Testis (tissue), 3 donors: Measurements from ENCODE around the gene ANO4. TPM values are rescaled to one million over a fixed set of nuclear protein-coding genes. Genes with fewer than 3 reads are reported as not detected.

ENCODE experiments used
- DNase-seq: peaks from one replicate; pipeline ENCODE4 v3.0.0-alpha.2; 2019
- H3K27ac ChIP-seq, 2 donors: fragments of 200-600 bp; sonication (generic); one replicate each; pipeline ENCODE4 v1.5.1; 2019
- H3K27me3 ChIP-seq: fragments of 200-600 bp; sonication (generic); one replicate; pipeline ENCODE4 v1.5.1; 2019
- H3K36me3 ChIP-seq: fragments of 200-600 bp; sonication (generic); one replicate; pipeline ENCODE4 v1.5.1; 2017; ENCODE audit warnings: low read depth; ENCODE audit errors: missing control alignments
- H3K4me1 ChIP-seq: fragments of 200-600 bp; sonication (generic); one replicate; pipeline ENCODE4 v1.5.1; 2019
- H3K4me3 ChIP-seq, 2 donors: fragments of 200-600 bp; sonication (generic); one replicate each; pipeline ENCODE4 v1.5.1; 2017 to 2019
- H3K9me3 ChIP-seq: fragments of 200-600 bp; sonication (generic); one replicate; pipeline ENCODE4 v1.5.1; 2017
- POLR2A ChIP-seq: fragments of 450-650 bp; IDR thresholded peaks from one replicate; pipeline ENCODE4 v1.6.1; 2017; ENCODE audit warnings: antibody characterized with exemption, mild to moderate bottlenecking, moderate library complexity
- WGBS, 2 donors: methylation state at CpG; one replicate each; pipeline ENCODE4 v1.1.5; 2018; 5-methylcytosine and 5-hydroxymethylcytosine counted together
- intact Hi-C: fragments of 100-400 bp; cut with DNase I; formaldehyde crosslinking; loops from one replicate; pipeline ENCODE4 v1.15.1; 2023; ENCODE audit warnings: low total_unique reads
- polyA plus RNA-seq: library from polyadenylated mRNA; stranded (reverse); fragments of 350-450 nt; fragmentation: Illumina TruSeq; extraction: RNeasy Lipid Tissue Mini Kit (QIAGEN cat#74804); gene quantifications from one replicate; pipeline ENCODE4 v1.2.3, GENCODE V29; 2014; ENCODE audit warnings: low read depth, low replicate concordance; ENCODE audit not compliant: insufficient read depth
- total RNA-seq, 2 donors: library from RNA; depleted of rRNA; stranded (reverse); fragments of >200 nt; gene quantifications; one replicate each; pipeline ENCODE4 v1.2.3, GENCODE V29; 2016
- TF ChIP-seq, protein P1 (sequence below), 3 experiments: fragments of 450-650 bp in 2 of 3; fragments of 200-600 bp in 1 of 3; sonication (generic) in 1 of 3; IDR thresholded peaks; one replicate each; pipeline ENCODE4 v1.5.1; 2016 to 2019; ENCODE audit warnings: antibody characterized with exemption in 3 of 3, mild to moderate bottlenecking in 2 of 3, moderate library complexity in 1 of 3

The ANO4 gene
- total and polyA plus RNA-seq, 3 donors from 2014 or later: 2.4 to 13.0 (median 9.5) TPM

DNA sequence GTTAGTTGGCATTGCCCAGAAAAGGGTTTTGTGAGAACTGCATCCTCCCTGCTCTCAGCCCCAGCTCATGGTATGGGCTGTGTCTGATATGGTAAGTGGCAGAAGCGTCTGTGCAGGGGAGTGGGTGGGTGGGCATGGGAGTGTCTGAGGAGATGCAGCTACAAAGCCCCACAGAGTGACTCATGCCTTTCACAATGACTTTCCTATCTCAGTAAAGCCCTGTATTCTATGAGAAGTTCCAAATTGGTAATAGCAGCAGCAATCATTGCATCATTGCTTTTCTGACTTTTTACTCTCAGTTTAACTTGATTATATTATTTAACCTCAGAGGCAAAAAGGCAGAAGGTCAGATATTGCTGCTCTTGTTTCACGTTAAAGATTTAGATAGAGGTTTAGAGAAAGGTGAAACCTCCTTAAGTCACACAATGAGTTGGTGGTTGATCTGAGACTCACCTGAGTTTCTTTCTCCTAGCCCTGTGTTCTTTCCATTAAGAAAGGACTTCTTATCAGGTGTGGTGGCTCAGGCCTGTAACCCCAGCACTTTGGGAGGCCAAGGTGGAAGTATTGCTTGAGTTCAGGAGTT lies 243.8 kb downstream of the ANO4 start:
- TF ChIP-seq, protein P1, sequence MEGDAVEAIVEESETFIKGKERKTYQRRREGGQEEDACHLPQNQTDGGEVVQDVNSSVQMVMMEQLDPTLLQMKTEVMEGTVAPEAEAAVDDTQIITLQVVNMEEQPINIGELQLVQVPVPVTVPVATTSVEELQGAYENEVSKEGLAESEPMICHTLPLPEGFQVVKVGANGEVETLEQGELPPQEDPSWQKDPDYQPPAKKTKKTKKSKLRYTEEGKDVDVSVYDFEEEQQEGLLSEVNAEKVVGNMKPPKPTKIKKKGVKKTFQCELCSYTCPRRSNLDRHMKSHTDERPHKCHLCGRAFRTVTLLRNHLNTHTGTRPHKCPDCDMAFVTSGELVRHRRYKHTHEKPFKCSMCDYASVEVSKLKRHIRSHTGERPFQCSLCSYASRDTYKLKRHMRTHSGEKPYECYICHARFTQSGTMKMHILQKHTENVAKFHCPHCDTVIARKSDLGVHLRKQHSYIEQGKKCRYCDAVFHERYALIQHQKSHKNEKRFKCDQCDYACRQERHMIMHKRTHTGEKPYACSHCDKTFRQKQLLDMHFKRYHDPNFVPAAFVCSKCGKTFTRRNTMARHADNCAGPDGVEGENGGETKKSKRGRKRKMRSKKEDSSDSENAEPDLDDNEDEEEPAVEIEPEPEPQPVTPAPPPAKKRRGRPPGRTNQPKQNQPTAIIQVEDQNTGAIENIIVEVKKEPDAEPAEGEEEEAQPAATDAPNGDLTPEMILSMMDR (IDR thresholded peaks at IDR 0.05): no peak
- TF ChIP-seq POLR2A: no peak
- Histone ChIP-seq H3K9me3 (no peaks in the 10 kb centered on the region), H3K36me3 (no peaks in the 10 kb centered on the region), H3K27ac (no peak overlapping the region), H3K27me3 (no peaks in the 10 kb centered on the region), H3K4me3 (no peak overlapping the region), H3K4me1 (no peaks in the 10 kb centered on the region)
- no peak for DNase-seq
- intact Hi-C loops: no loop called here
- 56 to 66% methylated on average over 2 of the region's 2 CpGs for WGBS, 2 donors

DNA sequence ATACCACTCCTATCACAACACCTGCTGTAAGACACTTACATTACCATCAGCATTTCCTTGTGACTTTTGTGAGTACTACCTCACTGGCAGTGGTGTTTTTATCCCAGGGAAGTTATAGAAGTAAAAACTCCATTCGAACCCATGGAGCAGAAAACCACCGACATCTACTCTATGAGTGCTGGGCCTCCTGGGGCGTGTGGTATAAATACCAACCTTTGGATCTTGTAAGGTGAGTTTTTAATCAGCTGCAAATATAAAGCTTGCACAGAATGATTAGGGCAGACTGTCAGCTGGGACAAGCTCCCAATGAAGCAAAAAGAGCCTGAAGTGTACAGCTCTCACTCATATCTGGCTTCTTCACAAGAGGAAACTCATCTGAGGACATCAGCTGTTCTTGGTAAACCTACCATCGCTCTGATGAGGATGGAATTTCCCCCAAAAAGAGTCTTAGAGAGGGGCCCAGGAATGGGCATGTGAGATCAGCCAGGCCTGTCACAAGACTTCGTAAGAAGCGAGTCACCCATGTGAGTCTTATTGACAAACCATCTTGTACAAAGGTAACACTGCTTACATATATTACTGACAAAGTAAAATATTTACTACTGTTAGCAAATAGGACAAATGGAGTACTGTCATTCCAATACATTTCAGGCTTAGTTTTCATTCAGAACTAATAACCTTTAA lies 245.4 kb downstream of the ANO4 start:
- Histone ChIP-seq H3K9me3 (no peaks in the 10 kb centered on the region), H3K27me3 (no peaks in the 10 kb centered on the region), H3K4me1 (peaks cover 3% of the 10 kb centered on the region), H3K36me3 (no peaks in the 10 kb centered on the region), H3K27ac (no peak overlapping the region), H3K4me3 (no peak overlapping the region)
- TF ChIP-seq POLR2A: no peak
- TF ChIP-seq, protein P1 (IDR thresholded peaks at IDR 0.05): no peak
- 90 to 96% methylated on average over 6 of the region's 6 CpGs for WGBS, 2 donors
- no peak for DNase-seq
- intact Hi-C loops: no loop called here

DNA sequence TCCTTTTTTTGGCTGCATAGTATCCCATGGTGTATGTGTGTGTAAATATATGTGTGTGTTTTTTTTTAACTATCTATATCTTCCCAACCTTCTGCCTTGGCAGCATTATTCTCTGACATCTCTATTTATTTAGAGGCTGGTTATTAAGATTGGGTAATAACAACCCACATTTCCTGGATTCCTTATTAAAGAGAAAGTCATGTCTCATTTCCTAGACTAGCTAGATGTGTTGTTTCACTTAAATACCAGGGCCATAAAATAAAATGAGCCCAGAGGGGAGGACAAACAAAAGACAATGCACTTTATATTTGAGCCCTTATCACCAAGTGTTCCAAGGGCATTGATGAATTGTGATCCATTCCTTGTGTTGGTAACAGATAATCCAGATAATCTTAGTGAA lies 246.4 kb downstream of the ANO4 start:
- H3K9me3 ChIP-seq: no peaks in the 10 kb centered on the region
- H3K4me3 ChIP-seq: no peak overlapping the region
- H3K4me1 ChIP-seq: peaks cover 11% of the 10 kb centered on the region
- no peaks in the 10 kb centered on the region for H3K36me3 ChIP-seq
- no peak overlapping the region for H3K27ac ChIP-seq
- H3K27me3 ChIP-seq: no peaks in the 10 kb centered on the region
- intact Hi-C loops: no loop called here
- no peak for DNase-seq
- TF ChIP-seq POLR2A: no peak
- TF ChIP-seq, protein P1 (IDR thresholded peaks at IDR 0.05): no peak

DNA sequence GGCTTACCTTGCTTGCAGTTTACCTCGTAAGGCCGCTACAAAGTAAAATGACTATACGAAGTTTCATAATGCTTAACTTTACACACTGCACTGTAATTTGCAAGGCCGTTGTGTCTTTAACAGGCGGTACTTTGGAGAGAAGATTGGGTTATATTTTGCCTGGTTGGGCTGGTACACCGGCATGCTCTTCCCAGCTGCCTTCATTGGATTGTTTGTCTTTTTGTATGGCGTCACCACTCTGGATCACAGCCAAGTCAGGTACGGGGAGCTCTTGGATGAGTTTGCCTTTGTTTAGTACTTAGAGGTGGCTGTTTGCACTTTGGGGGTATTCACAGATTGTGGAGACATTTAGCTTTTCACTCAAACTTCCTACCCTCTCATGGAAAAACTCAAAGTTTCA lies 247.6 kb downstream of the ANO4 start:
- WGBS, 2 donors: 92 to 95% methylated on average over 8 of the region's 8 CpGs
- no peak for TF ChIP-seq POLR2A
- TF ChIP-seq, protein P1 (IDR thresholded peaks at IDR 0.05): no peak
- no peaks in the 10 kb centered on the region for H3K9me3 ChIP-seq
- H3K27me3 ChIP-seq: no peaks in the 10 kb centered on the region
- DNase-seq: no peak
- H3K4me1 ChIP-seq: peaks cover 14% of the 10 kb centered on the region
- no peaks in the 10 kb centered on the region for H3K36me3 ChIP-seq
- intact Hi-C loops: no loop called here
- H3K27ac ChIP-seq: no peak overlapping the region
- H3K4me3 ChIP-seq: no peak overlapping the region

DNA sequence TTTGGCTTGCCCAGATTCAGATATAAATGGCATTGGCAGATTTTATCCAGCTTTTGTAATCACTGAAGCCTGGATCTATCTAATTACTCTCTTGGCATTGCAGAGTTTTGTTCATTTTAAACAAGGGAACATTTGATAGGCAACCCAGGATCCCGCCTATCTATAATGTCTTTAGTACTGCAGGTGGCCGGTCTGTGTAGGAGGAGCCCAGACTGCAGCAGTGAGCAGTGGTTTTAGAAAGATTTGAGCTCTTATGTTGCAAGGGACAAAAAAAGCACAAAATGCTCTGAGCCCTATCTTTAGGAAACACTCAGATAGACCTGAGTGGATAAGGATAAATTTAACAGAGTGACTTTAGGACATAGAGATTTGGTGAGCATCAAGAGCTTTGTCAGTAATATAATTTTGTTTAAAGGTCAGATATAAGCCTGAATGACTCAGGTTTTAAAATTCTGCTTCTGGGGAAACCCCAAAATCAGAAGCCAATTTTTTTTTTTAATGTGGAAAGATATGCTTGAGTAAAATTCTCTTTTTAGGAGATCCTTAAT lies 250.0 kb downstream of the ANO4 start:
- H3K36me3 ChIP-seq: no peaks in the 10 kb centered on the region
- no peak overlapping the region for H3K27ac ChIP-seq
- intact Hi-C loops: no loop called here
- peak; percentile 22 for DNase-seq
- WGBS, 2 donors: 38 to 53% methylated on average over 2 of the region's 2 CpGs
- peaks cover 14% of the 10 kb centered on the region for H3K4me1 ChIP-seq
- no peaks in the 10 kb centered on the region for H3K9me3 ChIP-seq
- H3K27me3 ChIP-seq: no peaks in the 10 kb centered on the region
- TF ChIP-seq, protein P1 (IDR thresholded peaks at IDR 0.05): no peak
- TF ChIP-seq POLR2A: no peak
- H3K4me3 ChIP-seq: no peak overlapping the region
